ENCODE data around the gene TAF1. TPM values are rescaled to one million over a fixed set of nuclear protein-coding genes. Genes with fewer than 3 reads are reported as not detected.
"Not testable (repeated sequence)": the region's sequence is repeated elsewhere in the genome, so short reads cannot be mapped to it uniquely, and the experiment has no call there.

TAF1 gene
- total RNA-seq, 1 donor = 37.6 TPM

DNA sequence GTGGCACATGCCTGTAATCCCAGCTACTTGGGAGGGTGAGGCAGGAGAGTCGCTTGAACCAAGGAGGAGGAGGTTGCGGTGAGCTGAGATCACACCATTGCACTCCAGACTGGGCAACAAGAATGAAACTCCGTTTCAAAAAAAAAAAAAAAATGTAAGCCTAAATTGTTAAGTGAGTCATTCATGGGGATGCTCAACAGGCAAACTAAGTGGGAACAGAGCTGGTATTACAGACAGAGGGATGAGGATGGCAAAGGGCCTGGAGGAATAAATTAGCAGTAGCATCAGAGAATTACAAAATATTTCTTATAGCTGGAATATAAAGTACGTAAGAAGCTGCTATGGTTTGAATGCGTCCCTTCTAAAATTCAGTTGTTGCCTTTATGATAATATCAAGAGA is 123.4 kb downstream of the TAF1 start:
- H3K4me3 ChIP-seq (ENCODE audit: low read depth, low read length) = no peak overlapping the region
- DNase-seq (ENCODE audit: low read depth) = no peak
- TF ChIP-seq, protein P1, sequence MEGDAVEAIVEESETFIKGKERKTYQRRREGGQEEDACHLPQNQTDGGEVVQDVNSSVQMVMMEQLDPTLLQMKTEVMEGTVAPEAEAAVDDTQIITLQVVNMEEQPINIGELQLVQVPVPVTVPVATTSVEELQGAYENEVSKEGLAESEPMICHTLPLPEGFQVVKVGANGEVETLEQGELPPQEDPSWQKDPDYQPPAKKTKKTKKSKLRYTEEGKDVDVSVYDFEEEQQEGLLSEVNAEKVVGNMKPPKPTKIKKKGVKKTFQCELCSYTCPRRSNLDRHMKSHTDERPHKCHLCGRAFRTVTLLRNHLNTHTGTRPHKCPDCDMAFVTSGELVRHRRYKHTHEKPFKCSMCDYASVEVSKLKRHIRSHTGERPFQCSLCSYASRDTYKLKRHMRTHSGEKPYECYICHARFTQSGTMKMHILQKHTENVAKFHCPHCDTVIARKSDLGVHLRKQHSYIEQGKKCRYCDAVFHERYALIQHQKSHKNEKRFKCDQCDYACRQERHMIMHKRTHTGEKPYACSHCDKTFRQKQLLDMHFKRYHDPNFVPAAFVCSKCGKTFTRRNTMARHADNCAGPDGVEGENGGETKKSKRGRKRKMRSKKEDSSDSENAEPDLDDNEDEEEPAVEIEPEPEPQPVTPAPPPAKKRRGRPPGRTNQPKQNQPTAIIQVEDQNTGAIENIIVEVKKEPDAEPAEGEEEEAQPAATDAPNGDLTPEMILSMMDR (IDR thresholded peaks at IDR 0.05; ENCODE audit: insufficient read depth, low read depth, low read length) = no peak

DNA sequence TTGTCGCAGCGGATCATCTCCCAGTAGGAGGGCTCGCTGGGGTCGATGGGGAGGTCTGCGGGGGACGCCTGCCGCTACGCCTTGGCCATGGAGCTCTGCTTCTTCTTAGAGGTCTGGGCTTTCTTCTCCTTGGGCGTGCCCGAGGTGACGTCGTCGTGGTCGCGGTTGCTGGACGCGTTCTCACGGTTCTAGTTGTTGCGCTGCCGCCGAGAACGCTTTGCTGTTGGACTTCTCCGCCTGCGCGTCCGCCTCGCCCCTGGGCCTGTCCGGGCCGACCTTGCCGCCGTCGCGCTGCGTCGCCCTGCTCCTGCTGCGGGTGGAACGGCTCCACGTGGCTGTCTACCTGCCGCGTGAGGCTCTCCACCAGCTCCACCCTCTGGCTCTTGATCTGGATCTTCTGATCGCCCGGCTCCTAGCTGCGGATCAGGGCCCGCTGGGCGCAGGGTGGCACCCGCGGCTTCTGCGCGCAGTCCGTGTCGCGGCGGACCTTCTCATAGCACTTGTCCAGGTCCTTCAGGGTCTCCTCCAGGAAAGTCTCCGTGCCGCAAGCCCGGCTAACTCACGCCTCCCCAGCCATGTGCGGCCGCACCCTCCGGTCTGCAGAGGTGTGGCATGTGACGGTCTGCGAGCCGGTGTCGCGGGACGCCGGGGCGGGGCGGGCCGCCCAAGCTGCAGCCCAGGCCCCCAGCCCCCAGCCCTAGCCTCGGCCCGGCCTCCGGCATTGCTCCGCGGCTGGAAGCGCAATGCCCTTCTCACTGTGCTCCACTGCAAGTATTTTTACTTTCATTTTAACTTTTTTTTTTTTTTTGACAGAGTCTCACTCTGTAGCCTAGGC is 126.3 kb downstream of the TAF1 start:
- peak overlapping the region; percentile 47 for H3K4me3 ChIP-seq (ENCODE audit: low read depth, low read length)
- TF ChIP-seq, protein P1 (IDR thresholded peaks at IDR 0.05; ENCODE audit: insufficient read depth, low read depth, low read length) = no peak
- peak; percentile 50 for DNase-seq (ENCODE audit: low read depth)

DNA sequence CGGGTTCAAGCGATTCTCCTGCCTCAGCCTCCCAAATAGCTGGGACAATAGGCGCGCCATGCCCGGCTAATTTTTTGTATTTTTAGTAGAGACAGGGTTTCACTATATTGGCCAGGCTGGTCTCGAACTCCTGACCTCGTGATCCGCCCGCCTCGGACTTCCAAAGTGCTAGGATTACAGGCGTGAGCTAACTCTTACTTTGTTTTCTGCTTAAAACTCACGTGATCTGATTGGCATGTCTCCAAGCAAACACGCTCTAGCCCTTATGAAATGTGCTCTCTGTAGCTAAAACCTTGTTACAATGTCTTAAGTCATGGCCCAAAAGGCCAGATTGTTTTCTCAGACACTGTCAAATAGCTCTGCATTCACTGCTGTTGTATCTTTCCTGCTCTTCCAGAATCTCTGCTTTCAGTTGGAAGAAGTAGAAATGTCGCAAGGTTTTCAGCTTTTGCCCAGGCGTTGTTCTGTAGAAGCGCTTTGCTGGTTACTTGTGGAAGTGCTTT is 127.0 kb downstream of the TAF1 start:
- TF ChIP-seq, protein P1 (IDR thresholded peaks at IDR 0.05; ENCODE audit: insufficient read depth, low read depth, low read length) = no peak
- peak overlapping the region; percentile 47 for H3K4me3 ChIP-seq (ENCODE audit: low read depth, low read length)
- peak; percentile 74 for DNase-seq (ENCODE audit: low read depth)

DNA sequence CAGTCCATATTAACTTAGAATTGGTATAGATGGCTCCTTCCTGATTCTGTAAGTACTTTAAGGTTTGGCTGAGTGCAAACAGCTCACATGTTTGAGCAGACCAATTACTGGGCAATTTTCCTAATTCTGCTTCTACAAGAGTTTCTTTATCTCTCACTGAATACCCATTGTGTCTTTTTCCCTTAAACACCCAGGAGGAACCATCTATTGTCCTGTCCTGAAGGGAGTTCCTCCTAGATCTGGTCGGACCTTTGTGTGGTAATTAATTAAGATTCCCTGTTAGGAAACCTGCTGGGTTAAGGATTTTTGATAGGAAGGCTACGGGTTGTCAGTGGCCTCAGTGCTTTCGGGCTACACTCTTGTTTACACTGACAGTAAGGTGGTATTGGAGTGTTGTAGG is 129.8 kb downstream of the TAF1 start:
- not testable (repeated sequence) for H3K4me3 ChIP-seq (ENCODE audit: low read depth, low read length); DNase-seq (ENCODE audit: low read depth)

DNA sequence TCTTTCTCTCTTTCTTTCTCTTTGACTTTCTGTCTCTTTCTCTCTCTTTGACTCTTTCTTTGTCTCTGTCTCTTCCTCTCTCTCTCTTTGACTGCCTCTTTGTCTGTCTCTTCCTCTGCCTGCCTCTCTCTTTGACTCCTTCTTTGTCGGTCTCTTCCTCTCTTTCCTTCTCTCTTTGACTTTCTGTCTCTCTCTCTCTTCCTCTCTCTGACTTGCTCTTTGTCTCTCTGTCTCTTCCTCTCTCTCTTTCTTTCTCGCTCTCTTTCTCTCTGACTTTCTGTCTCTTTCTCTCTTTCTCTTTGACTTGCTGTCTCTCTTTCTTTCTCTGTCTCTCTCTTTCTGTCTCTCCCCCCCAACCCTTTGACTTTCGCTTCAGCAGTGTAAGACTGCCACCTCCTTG is 130.3 kb downstream of the TAF1 start:
- TF ChIP-seq, protein P1 (IDR thresholded peaks at IDR 0.05; ENCODE audit: insufficient read depth, low read depth, low read length) = no peak
- H3K4me3 ChIP-seq (ENCODE audit: low read depth, low read length) = no peak overlapping the region
- DNase-seq (ENCODE audit: low read depth) = no peak

DNA sequence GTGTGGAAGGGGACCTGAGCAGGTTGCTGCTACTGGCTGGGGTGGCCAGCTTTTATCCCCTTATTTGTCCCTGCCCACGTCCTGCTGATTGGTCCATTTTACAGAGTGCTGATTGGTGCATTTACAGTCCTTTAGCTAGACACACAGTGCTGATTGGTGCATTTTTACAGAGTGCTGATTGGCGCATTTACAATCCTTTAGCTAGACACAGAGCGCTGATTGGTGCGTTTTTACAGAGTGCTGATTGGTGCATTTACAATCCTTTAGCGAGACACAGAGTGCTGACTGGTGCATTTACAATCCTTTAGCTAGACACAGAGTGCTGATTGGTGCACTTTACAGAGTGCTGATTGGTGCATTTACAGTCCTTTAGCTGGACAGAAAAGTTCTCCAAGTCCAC is 135.9 kb downstream of the TAF1 start:
- H3K4me3 ChIP-seq (ENCODE audit: low read depth, low read length); DNase-seq (ENCODE audit: low read depth): not testable (repeated sequence)

DNA sequence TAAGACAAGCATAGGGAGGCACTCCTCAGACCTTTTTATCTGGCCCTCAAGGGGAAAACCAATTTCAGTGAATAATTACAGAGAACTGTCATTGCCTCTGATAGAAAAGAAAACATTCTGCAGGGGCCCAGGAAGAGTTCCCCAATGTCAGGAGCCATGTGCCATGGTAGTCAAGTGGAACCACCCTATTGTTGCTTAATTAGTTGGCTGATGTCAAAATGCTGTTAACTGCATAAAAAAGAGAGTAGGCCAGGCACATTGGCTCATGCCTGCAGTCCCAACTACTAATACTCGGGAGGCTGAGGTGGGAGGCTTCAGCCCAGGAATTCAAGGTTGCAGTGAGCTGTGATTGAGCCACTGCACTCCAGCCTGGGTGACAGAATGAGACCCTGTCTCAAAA is 138.2 kb downstream of the TAF1 start:
- no peak overlapping the region for H3K4me3 ChIP-seq (ENCODE audit: low read depth, low read length)
- TF ChIP-seq, protein P1 (IDR thresholded peaks at IDR 0.05; ENCODE audit: insufficient read depth, low read depth, low read length) = no peak
- no peak for DNase-seq (ENCODE audit: low read depth)

DNA sequence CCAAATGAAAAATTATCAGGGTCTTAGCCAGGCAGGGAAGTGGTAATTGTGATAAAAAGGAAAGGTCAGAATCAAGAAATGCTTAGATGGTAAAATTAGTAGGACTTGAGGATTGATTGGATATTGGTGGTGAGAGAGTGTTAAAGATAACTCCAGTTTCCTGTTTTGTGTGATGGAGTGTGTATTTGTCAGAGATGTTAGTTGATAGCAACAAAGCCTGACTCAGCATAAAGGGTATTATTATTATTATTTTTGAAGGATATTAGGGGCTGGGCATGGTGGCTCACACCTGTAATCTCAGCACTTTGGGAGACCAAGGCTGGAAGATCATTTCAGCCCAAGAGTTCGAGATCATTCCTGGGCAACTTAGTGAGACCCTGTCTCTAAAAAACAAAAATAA is 143.1 kb downstream of the TAF1 start:
- TF ChIP-seq, protein P1 (IDR thresholded peaks at IDR 0.05; ENCODE audit: insufficient read depth, low read depth, low read length) = no peak

More for the DNA sequence above, 143.1 kb downstream of the TAF1 start:
- no peak overlapping the region for H3K4me3 ChIP-seq (ENCODE audit: low read depth, low read length)
- no peak for DNase-seq (ENCODE audit: low read depth)

All from fibroblast of villous mesenchyme (primary cell).